GM08714 (cell line): Measurements from ENCODE around the gene TAPT1.

Experiments used
- H3K4me3 ChIP-seq: fragments of 200-500 bp; sonication (Bioruptor generic); 2 replicates; pipeline ENCODE4 v1.5.1; 2014; ENCODE audit warnings: mild to moderate bottlenecking, low read length, inconsistent platforms
- ZNF274 ChIP-seq: IDR thresholded peaks from 2 replicates; pipeline ENCODE4 v1.6.1; 2012; ENCODE audit warnings: mild to moderate bottlenecking, low read depth, low read length

Gene TAPT1

DNA sequence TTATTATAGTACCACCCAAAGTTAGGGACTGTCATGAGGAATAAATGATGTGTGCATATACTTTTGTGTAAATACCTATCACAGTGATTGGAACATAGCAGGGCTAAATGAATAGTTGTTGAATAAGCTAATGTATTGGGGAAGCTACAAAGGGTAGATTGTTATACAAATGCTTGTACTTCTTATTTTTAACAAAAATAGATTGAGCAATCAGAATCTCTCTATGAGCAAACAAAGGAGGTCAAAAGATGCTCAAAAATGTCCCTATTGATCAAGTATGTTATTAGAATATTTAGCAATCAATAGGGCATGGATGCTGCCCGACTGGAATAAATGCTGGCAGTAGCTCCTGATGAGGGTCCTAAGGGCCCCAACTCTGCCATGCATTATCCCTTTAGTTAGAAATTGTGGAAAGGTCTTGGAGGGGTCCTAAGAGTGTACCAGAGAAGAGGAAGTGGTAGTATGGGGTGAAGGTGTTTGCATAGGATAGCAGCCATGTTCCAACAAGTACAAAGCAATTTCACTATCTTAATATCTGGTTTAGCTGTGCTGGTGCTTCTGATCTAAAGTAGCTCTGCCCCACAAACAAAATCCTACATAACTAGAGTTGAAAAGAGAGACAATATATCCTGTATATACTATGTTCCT is 33.1 kb upstream of the TAPT1 start:
- TF ChIP-seq ZNF274: no peak
- H3K4me3 ChIP-seq: no peak overlapping the region

DNA sequence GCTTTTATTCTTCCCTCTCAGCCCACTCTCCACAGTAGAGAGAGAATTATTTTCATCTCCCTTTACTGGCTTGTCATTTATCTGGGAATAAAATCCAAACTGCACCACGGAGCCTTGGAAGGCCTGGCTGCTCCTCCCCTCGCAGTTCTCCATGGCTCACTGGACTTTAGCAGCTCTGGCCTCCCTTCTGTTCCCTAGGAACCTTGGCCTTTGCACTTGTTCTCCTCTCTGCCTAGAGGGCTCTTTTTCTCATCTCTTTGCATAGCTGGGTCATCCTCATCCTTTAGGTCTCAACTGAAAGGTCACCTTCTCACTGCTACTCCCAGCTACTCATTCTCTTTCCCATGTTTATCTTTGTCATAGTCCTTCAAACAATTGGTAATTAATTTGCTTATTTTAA is 31.3 kb upstream of the TAPT1 start:
- no peak for TF ChIP-seq ZNF274
- H3K4me3 ChIP-seq: no peak overlapping the region

DNA sequence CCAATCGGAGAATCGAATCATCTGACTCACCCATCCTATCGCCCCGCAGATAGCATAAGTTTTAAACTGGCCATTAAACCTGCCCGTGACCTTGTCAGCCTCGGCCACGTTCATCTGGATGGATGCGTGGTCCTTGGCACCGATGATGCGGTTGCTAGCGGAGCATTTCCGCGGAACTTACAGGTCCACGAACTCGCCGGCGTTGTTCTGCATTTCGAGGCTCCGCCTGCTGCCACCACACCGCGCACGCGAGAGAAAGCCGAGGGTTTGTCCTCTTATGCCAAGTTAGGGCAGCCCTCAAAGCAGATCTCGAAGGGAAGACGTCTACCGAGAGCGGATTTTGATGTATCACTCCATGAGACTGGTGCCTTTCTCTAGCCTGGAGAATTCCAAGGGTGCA is 30.1 kb upstream of the TAPT1 start:
- H3K4me3 ChIP-seq: no peak overlapping the region
- TF ChIP-seq ZNF274: no peak

DNA sequence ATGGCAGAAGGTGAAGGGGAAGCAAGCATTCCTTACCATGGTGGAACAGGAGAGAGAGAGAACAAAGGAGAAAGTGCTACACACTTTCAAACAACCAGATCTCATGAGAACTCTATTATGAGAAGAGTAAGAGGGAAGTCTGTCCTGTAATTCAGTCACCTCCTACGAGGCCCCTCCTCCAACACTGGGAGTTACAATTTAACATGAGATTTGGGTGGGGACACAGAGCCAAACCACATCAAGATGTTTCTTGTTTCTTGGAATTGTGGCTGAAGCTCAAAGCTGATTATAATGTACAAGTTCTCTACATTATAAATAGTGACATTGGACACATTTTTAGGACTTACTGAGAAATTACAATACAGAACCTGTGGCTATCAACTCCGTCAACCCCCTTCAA is 29.5 kb upstream of the TAPT1 start:
- no peak overlapping the region for H3K4me3 ChIP-seq
- TF ChIP-seq ZNF274: no peak

DNA sequence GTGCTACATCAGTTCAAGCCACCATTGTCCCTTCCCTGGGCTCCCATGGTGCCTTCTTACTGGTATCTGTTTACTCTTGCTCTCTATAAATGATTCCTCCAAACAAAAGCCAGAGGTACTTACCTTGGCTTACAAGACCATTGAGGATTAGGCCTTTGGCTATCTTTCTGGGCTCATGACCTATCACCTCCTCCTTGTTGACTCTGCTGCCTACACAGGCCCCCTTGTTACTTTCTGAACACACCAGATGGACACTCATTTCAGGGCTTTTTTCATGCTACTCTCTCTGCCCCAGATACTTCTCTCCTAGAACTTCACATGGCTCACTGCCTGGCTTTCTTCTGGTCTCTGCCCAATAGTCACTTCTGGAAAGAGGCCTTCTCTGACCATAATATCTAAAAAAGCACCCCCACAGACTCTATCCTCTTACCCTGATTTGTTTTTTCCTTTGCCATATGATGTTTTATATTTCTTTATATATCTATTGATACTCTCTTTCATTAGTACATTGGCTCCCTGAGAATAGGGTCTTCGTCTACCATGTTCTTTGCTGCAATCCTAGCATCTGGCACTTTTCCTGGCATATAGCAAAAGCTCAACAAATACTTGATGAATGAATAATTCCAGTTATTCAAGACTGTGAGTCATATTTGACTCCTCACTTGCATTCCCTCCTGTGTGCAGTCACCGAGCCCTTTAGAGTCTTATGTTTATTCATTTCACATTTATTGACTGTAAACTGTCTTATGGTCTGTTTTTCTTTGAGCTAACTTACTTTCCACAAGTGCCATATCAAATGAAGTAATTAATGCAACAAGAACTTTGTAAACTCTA is 27.1 kb upstream of the TAPT1 start:
- no peak overlapping the region for H3K4me3 ChIP-seq

DNA sequence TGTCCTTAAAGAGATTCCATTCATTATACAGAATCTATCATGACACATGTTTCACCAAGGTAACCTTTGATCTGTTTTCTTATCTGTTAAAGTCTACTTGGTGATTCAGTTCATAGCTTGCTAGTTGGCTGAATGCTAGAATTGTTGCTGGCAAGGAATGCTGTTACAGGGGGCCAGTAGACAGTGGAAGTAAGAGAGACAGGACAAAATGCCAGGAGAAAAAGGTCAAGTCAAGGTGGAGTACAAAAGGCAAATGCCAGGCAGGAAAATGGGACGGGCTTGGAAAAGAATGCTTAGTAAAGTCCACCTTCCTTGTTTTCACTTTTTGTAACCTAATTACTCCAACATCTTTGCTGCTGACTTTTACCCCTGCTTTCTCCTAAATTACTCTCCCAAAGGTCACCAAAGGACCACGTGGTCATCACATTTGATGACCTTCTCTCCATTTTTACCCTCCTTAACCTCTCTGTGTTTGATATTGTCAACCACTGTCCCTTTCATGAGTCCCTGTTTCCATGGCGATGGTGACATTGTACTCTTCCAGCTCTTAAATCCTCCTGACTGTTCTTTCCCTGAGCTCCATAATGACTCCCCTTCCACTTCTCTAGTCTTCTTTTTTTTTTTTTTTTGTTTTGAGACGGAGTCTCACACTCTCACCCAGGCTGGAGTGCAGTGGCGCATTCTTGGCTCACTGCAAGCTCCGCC is 24.5 kb upstream of the TAPT1 start:
- H3K4me3 ChIP-seq: no peak overlapping the region
- TF ChIP-seq ZNF274: no peak

More for the DNA sequence above, 27.1 kb upstream of the TAPT1 start:
- TF ChIP-seq ZNF274: no peak

DNA sequence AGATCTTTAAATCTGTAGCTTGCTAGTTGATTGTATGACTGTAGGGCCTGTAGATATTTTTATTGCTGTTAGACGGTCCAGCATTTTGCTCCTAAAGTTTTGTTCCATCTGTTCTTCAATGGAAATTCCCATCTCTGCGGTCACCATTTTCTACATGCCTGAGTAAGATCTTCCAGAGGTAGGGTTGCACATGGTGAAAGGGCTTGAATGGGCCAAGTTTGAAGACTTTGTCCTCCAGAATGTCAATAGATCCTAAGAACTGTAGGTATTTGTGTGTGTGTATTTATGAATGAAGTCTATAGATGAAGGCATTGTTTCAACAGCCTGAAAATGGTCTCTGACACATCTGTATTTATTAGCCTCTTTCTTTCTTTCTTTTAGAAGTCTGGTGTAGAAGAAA is 22.3 kb upstream of the TAPT1 start:
- no peak for TF ChIP-seq ZNF274
- H3K4me3 ChIP-seq: no peak overlapping the region

DNA sequence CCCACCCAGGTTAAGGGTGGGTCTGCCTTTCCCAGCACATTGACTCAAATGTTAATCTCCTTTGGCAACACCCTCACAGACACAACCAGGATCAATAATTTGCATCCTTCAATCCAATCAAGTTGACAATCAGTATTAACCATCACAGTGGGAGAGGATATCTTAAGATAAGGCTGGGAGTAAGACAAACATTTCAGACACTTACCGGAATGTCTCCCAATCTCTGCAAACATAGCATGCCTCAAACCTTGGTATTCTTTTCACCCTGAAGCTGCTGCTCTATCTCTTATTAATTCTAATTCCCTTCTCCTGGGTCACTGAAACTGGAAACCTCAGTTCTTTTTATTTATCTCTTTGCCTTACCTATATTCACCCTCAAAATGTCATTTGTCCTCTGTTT is 19.0 kb upstream of the TAPT1 start:
- TF ChIP-seq ZNF274: no peak
- no peak overlapping the region for H3K4me3 ChIP-seq

DNA sequence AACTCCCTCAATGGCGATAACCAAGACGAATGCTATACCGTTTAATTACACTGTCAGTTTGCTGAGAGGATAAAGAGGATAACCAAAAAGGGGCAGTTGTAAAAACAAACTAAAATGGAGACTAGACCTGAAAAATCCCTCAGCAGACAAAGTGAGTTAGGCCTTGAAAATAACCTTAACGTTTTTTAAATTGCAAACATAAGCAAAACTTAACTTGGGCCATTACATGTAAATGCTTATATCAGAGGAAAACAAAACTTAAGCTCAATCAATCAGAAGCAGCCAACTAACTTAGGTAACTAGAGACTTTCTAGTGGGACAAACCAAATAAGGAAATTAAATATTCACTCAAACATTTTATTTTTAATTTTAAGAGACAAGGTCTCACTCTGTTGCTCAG is 17.0 kb upstream of the TAPT1 start:
- H3K4me3 ChIP-seq: no peak overlapping the region
- no peak for TF ChIP-seq ZNF274

DNA sequence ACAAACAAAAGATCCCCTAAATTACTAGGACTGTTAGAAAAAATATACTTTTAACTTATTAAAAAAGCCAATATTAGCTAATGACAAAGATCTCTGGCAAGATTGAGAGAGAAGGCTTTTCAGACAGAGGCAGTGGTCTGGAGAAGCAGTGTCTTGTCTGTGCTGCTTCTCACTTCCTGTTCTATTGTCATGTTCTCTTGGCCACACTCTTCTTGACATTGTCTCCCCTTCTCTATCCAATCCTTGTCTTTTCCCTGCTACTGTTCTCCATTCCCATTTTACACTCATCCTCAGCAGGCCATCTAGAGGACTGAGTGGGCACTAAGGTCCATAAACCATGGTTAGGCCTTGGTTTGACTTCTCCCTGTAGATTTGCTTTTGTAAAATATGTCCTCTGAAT is 14.0 kb upstream of the TAPT1 start:
- TF ChIP-seq ZNF274: no peak
- H3K4me3 ChIP-seq: no peak overlapping the region

DNA sequence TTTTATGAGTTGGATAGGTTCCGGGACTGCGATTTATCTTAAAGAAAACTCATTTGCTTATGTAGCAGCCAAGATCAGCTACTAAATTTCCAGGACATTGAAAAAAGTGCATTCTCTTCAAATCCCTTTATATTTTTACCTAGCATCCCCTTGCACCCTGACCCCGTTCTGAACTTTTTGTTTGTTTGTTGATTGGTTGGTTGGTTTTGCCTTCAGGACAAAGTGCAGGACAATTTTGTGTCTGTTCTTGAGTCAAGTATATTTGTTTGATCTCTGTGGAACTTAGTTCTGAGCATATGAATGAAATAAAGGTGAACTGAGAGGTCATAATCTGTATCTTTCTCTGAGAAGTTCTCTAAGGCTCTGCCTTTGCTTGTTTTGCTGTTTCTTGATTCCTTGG is 12.8 kb upstream of the TAPT1 start:
- H3K4me3 ChIP-seq: no peak overlapping the region
- no peak for TF ChIP-seq ZNF274

DNA sequence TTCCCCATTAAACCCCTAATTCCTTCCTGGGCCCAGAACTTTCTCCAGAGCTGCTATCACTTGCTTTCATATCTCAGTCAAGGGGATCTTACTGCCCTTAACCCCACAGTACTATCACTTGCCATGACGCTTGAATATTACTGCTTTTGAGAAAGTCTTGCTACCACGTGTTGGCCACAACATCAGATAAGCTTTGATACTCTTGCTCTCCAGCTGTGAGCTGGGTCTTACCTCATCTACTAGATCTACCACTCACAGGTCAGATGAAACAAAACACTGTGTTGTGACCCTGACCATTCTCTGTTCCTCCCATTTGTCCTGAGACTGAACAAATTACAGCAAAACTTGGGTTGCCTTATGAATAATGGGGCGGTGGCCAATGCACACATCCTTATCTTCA is 12.1 kb upstream of the TAPT1 start:
- H3K4me3 ChIP-seq: no peak overlapping the region
- TF ChIP-seq ZNF274: no peak

DNA sequence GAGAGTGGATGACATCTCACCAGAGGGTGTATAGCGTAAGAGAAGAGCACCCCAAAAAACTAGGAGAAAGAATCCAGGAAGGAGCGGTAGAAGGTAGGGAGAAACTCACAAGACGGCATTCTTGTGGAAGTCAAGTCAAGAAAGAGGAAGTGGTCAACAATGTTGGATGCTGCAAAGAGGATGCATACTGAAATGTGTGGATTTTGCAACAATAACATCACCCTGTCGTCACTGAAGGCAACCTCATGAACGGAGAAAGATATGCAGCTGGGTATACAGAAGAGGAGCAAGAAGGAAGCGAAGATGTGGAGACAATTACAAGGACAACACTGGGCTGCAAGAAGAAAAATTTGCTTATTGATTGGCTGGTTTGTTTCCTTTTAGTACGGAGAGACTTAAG is 11.4 kb upstream of the TAPT1 start:
- no peak for TF ChIP-seq ZNF274

DNA sequence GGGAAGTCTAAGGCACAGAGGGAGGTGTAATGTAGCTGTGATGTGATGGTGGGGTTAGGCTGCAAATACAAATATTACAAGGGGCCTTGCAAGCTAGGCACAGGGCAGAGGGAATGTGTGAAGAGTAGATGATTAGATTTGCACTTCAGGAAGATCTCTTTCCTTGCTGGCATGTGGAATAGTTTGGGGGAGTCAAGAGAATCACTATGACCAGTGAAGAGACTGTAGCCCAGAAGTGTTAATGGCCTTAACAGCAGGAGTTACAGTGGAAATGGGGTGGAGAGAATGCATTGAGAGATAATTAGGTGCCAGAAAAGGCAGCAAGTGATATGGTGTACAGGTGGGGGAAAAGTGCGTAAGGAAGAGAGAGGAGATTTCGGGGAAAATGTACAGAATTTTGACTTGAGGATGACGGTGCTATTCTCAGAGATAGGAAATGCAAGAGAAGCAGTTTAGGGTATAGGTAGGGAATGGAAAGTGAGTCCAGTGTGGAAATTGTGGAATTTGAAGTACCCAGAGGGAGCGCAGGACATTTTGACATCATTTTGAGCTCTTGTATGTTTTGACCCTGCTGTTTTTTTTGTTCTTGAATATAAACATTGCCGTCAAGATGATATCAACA is 10.2 kb upstream of the TAPT1 start:
- TF ChIP-seq ZNF274: no peak
- no peak overlapping the region for H3K4me3 ChIP-seq

More for the DNA sequence above, 11.4 kb upstream of the TAPT1 start:
- no peak overlapping the region for H3K4me3 ChIP-seq
